Activated naive CD4-positive, alpha-beta T cell treated with Interleukin-2 at 50 U/mL for 16 hours (primary cell): ENCODE data around the gene APEX2.
"Not testable (repeated sequence)": the region's sequence is repeated elsewhere in the genome, so short reads cannot be mapped to it uniquely, and the experiment has no call there.

Experiments
- DNase-seq: peaks from one replicate; pipeline ENCODE4 v3.0.0-alpha.2; 2020

The APEX2 gene

GRCh38 chrX:55014897-55015299 is 14.7 kb downstream of the APEX2 start:
- no peak for DNase-seq

DNA sequence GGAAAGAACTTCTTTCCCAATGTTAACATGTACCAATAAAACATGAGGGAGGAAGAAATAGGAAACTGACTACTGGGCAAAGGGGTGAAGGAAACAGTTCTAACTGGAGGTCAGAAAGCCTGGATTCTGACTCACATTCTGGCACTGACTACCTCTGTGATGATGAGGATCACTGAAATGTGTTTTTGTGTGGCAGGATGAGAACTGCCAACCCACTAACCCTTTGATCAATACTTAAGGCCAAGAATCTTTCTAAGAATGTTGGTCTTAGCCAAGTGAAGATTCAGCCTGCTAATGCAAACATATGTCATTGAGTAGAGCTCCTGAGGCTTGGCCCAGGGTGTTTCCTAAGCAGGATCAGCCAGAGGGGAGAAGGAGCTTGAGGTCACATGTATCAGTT is 26.0 kb downstream of the APEX2 start:
- no peak for DNase-seq

DNA sequence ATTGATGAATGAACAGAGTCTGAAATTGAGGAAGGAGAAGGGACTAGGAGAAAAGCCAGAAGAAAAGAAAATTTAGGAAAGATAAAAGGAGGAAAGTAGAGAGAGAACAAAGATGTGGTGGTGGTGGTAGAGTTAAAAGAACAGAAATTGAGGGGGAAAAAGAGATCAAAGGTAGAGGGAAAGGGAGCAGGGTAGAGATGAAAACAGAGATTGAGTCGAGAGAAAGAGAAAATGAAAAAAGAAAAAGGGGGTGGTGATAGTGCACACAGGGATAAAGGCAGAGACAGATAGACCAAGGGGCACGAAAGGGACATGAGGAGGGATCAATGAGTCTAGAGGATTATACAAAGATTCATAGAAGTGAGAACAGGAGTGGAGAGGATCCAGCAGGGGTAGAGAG is 26.7 kb downstream of the APEX2 start:
- no peak for DNase-seq

DNA sequence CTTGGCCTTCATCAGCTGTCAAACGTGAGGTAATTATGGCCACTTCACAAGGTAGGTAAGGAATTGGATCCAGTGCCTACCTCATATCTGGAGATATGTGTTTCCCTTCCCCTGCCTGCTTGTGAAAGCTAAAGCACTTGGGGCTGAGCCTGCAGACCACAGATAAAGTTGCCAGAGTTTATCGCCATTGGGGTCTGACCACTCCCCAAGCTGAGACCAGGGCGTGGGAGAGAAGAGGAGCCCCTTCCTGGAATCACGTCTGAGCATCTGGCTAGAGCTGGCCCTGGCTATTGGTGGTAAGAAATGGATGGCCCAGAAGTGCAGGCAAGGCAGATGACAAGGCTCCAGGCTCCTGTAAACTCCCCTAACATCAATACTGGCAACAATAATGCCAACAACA is 27.9 kb downstream of the APEX2 start:
- DNase-seq, result no peak

GRCh38 chrX:55028611-55029010 is 28.4 kb downstream of the APEX2 start:
- no peak for DNase-seq

GRCh38 chrX:55029291-55029690 is 29.1 kb downstream of the APEX2 start:
- no peak for DNase-seq

DNA sequence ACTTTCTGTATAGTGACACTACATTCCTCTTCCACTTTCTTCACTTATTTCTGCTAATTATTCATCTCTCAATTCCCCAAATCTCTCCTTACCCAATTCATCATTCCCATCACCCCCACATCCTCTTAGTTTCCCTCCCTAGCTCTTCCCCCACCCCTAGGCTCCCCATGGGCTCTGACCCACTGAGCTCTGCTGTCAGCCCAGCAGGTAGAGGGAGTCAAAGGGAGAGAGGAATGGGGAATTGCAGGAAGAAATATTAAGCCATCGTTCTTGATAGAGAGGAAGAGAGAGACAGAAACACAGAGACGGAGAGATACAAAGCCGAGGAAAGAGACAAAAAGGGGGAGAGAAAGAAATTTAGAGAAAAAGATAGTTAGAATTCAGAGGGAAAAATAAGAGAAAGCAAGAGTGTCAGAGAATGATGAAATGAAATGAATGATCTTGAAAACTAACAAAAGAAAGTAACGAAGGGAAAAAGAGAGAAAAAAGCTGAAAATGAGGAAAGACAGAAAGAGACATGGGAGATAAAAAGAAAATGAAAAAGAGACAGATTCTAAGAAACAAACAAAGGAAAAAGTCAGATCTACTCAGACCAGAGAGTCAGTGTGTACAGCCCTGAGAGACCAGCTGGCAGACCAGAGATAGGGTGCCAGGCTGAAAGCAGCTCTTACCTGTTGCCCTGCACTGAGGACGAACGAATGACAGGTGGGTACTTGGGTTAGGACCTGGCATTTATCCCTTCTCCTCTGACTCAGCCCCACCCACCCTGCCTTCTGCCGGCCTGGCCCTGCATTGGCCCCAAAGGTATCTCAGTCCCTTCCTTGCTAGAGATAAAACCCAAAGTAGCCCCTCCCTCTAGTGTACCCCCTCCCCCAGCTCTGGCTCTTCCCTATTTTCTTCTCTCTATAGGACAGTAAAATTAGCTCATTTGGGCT is 30.4 kb downstream of the APEX2 start, which contains the start of gene ALAS2:
TSS of gene ALAS2 (minus strand) at position 707 of the 935 bp plus-strand sequence. CDS start 4,977 bp downstream, outside the sequence.
- no peak for DNase-seq

GRCh38 chrX:55033429-55033828 is 33.3 kb downstream of the APEX2 start:
- DNase-seq, result no peak

DNA sequence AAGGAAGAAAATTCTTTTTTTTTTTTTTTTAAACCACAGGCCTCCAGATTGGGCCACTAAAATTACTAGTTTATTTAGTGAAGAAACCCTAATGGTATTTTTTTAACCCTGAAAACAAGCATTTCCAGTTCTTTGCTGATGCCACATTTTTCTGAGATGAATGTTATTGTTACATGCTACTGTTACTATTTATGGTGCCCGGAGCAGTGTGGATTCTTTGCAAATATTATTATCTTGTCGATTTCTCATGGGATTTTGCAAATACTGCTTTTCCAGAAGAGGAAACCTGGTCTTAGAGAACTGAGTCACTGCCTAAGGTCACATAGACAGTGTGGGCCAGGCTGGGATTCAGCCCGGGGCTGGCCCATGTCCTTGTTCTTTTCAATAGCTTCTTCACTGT is 39.3 kb downstream of the APEX2 start:
- DNase-seq, result no peak

DNA sequence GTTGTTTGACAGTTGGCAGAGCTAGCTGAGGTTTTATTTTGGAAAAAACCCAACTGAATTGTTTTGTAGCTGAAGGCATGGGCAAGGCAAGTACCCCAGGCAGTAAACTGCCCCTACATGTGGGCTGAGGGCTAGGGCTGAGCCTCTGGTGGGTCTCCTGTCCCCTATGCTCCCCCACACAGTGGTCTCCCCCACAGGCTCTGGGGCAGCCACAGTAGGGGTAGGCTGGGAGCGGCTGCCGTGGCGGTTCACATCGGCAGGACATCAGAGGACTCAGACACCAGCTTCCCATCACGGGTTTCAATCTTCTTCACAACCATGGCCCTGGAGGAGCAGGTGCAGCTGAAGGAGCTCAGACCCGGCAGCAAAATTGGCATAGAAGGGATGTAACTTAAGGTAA is 41.4 kb downstream of the APEX2 start:
- DNase-seq, result no peak

DNA sequence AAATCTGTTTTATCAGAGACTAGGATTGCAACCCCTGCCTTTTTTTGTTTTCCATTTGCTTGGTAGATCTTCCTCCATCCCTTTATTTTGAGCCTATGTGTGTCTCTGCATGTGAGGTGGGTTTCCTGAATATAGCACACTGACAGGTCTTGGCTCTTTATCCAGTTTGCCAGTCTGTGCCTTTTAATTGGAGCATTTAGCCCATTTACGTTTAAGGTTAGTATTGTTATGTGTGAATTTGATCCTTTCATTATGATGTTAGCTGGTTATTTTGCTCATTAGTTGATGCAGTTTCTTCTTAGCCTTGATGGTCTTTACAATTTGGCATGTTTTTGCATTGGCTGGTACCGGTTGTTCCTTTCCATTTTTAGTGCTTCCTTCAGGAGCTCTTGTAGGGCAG is 50.4 kb downstream of the APEX2 start:
- not testable (repeated sequence) for DNase-seq

GRCh38 chrX:55056820-55057674 is 56.9 kb downstream of the APEX2 start:
- DNase-seq, result peak; percentile 2

GRCh38 chrX:55057675-55058249 is 57.6 kb downstream of the APEX2 start:
- peak; percentile 17 for DNase-seq
